ENCODE data around the gene ACCS. TPM values are rescaled to one million over a fixed set of nuclear protein-coding genes. Genes with fewer than 3 reads are reported as not detected.
A peak's percentile ranks its signal among the peaks of the same experiment; 100 is the strongest.

ACCS gene
- total RNA-seq, 1 donor from 2014 or later, result 3.8 TPM

- H3K4me3 ChIP-seq (ENCODE audit: low read depth, low read length), result no peak overlapping the region
- no peak for DNase-seq (ENCODE audit: low read depth)
- TF ChIP-seq CTCF (conservative IDR thresholded peaks at IDR 0.05; ENCODE audit: low read depth, low read length), result no peak
Observed at GRCh38 chr11:44025727-44026126, 40.3 kb upstream of the ACCS start.

GRCh38 chr11:44028401-44028800, 37.7 kb upstream of the ACCS start:
- no peak overlapping the region for H3K4me3 ChIP-seq (ENCODE audit: low read depth, low read length)
- no peak for DNase-seq (ENCODE audit: low read depth)
- TF ChIP-seq CTCF (conservative IDR thresholded peaks at IDR 0.05; ENCODE audit: low read depth, low read length), result no peak

- TF ChIP-seq CTCF (conservative IDR thresholded peaks at IDR 0.05; ENCODE audit: low read depth, low read length), result no peak
Observed at GRCh38 chr11:44028816-44029506, 37.1 kb upstream of the ACCS start.

GRCh38 chr11:44029507-44029845, 36.6 kb upstream of the ACCS start:
- no peak overlapping the region for H3K4me3 ChIP-seq (ENCODE audit: low read depth, low read length)
- DNase-seq (ENCODE audit: low read depth), result no peak
- no peak for TF ChIP-seq CTCF (conservative IDR thresholded peaks at IDR 0.05; ENCODE audit: low read depth, low read length)

More at GRCh38 chr11:44028816-44029506, 37.1 kb upstream of the ACCS start:
- no peak for DNase-seq (ENCODE audit: low read depth)
- H3K4me3 ChIP-seq (ENCODE audit: low read depth, low read length), result no peak overlapping the region

- DNase-seq (ENCODE audit: low read depth), result peak; percentile 32
- H3K4me3 ChIP-seq (ENCODE audit: low read depth, low read length), result no peak overlapping the region
- no peak for TF ChIP-seq CTCF (conservative IDR thresholded peaks at IDR 0.05; ENCODE audit: low read depth, low read length)
Observed at GRCh38 chr11:44029977-44030911, 35.8 kb upstream of the ACCS start.

- no peak for DNase-seq (ENCODE audit: low read depth)
- TF ChIP-seq CTCF (conservative IDR thresholded peaks at IDR 0.05; ENCODE audit: low read depth, low read length), result no peak
Observed at GRCh38 chr11:44030996-44031395, 35.1 kb upstream of the ACCS start.

More at GRCh38 chr11:44030996-44031395, 35.1 kb upstream of the ACCS start:
- H3K4me3 ChIP-seq (ENCODE audit: low read depth, low read length), result no peak overlapping the region

All from epithelial cell of proximal tubule (primary cell).